OCI-LY1 (cell line): ENCODE results near the gene MOAP1.
"Not testable (repeated sequence)": the region's sequence is repeated elsewhere in the genome, so short reads cannot be mapped to it uniquely, and the experiment has no call there.

ENCODE experiments used
- H2AFZ ChIP-seq: fragments of 200-600 bp; sonication (generic), shearing (Covaris generic); 2 replicates; pipeline ENCODE4 v1.6.0; 2014; ENCODE audit warnings: antibody characterized with exemption, mild to moderate bottlenecking, low read length
- H3F3A ChIP-seq: fragments of 200-600 bp; sonication (generic), shearing (Covaris generic); 2 replicates; pipeline ENCODE4 v1.6.0; 2014; ENCODE audit warnings: mild to moderate bottlenecking, antibody characterized with exemption, low read length, moderate library complexity; ENCODE audit not compliant: insufficient read depth
- H3K27ac ChIP-seq: fragments of 200-600 bp; sonication (generic); 2 replicates; pipeline ENCODE4 v1.5.1; 2014; ENCODE audit warnings: low read length, mixed run types, mild to moderate bottlenecking, low read depth; ENCODE audit not compliant: poor library complexity, severe bottlenecking
- H3K27me3 ChIP-seq: fragments of 200-600 bp; sonication (generic); 2 replicates; pipeline ENCODE4 v1.6.0; 2014; ENCODE audit warnings: antibody characterized with exemption, mild to moderate bottlenecking, low read length, moderate library complexity; ENCODE audit not compliant: insufficient read depth
- H3K36me3 ChIP-seq: fragments of 200-600 bp; sonication (generic); 2 replicates; pipeline ENCODE4 v1.6.1; 2014; ENCODE audit warnings: mild to moderate bottlenecking, antibody characterized with exemption, low read length, moderate library complexity, mixed read lengths; ENCODE audit not compliant: insufficient read depth
- H3K4me1 ChIP-seq: fragments of 200-600 bp; sonication (generic); 2 replicates; pipeline ENCODE4 v1.5.1; 2014; ENCODE audit warnings: mild to moderate bottlenecking, low read length, moderate library complexity; ENCODE audit not compliant: insufficient read depth, severe bottlenecking
- H3K4me2 ChIP-seq: fragments of 200-600 bp; sonication (generic), shearing (Covaris generic); 2 replicates; pipeline ENCODE4 v1.6.1; 2014; ENCODE audit warnings: low read length
- H3K4me3 ChIP-seq: fragments of 200-600 bp; sonication (generic); 2 replicates; pipeline ENCODE4 v1.5.1; 2014; ENCODE audit warnings: low read length, low read depth, mild to moderate bottlenecking, mixed read lengths; ENCODE audit not compliant: poor library complexity, severe bottlenecking
- H3K79me2 ChIP-seq: fragments of 200-600 bp; shearing (Covaris generic); 2 replicates; pipeline ENCODE4 v1.6.1; 2016; ENCODE audit warnings: mixed run types, low read length, mixed read lengths; ENCODE audit not compliant: insufficient read depth
- H3K9ac ChIP-seq: fragments of 200-600 bp; sonication (generic), shearing (Covaris generic); 2 replicates; pipeline ENCODE4 v1.6.1; 2014; ENCODE audit warnings: mild to moderate bottlenecking, low read length, mixed read lengths
- H3K9me2 ChIP-seq: fragments of 200-600 bp; sonication (generic), shearing (Covaris generic); 2 replicates; pipeline ENCODE4 v1.6.1; 2014; ENCODE audit warnings: low read depth, mild to moderate bottlenecking, low read length, mixed read lengths
- H3K9me3 ChIP-seq: fragments of 200-600 bp; shearing (Covaris generic); 2 replicates; pipeline ENCODE4 v1.6.1; 2014; ENCODE audit warnings: low read length, mixed read lengths
- H4K20me1 ChIP-seq: fragments of 200-600 bp; sonication (generic), shearing (Covaris generic); 2 replicates; pipeline ENCODE4 v1.6.0; 2016; ENCODE audit warnings: mild to moderate bottlenecking, low read length; ENCODE audit not compliant: insufficient read depth
- EZH2 ChIP-seq: fragments of 200-600 bp; sonication (generic), shearing (Covaris generic); IDR thresholded peaks from 2 replicates; pipeline ENCODE4 v1.8.0; 2017; ENCODE audit warnings: borderline replicate concordance, mixed run types, mild to moderate bottlenecking, antibody characterized with exemption, low read length, moderate library complexity, mixed read lengths
- TF ChIP-seq, protein P1 (sequence below): fragments of 200-600 bp; sonication (generic), shearing (Covaris generic); IDR thresholded peaks from 2 replicates; pipeline ENCODE4 v1.5.1; 2017; ENCODE audit warnings: mild to moderate bottlenecking, antibody characterized with exemption, low read length, moderate library complexity, mixed read lengths

MOAP1 gene

DNA sequence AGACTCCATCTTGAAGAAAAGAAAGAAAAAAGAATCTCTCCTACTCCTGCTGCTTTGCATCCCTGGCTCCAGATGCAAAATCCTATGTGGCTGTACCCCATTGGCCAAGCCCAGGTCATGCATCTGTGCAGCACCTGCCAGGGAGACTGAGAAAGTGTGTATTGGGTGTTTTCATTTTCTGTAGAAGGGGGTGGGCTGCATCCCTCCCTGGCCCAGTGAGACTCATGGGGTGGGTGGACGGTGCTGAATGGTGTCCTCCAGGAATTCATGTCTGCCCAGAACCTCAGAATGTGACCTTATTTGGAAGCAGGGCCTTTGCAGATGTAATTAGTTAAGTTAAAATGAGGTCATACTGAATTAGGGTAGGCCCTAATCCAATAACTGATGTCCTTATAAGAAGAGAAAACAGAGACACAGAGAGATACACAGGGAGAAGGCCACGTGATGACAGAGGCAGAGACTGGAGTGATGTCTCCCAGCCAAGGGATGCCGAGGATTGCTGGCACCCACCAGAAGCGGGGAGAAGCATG, 23.2 kb downstream of the MOAP1 start:
- Histone ChIP-seq H3F3A (no peaks in the 10 kb centered on the region), H4K20me1 (no peaks in the 10 kb centered on the region), H3K36me3 (no peaks in the 10 kb centered on the region), H3K9ac (no peak overlapping the region), H3K4me2 (no peak overlapping the region), H3K4me1 (peaks cover 4% of the 10 kb centered on the region), H3K27ac (no peak overlapping the region), H3K27me3 (no peaks in the 10 kb centered on the region), H3K79me2 (no peaks in the 10 kb centered on the region), H3K4me3 (no peak overlapping the region), H2AFZ (no peak overlapping the region), H3K9me2 (no peaks in the 10 kb centered on the region), H3K9me3 (no peaks in the 10 kb centered on the region)
- TF ChIP-seq, protein P1, sequence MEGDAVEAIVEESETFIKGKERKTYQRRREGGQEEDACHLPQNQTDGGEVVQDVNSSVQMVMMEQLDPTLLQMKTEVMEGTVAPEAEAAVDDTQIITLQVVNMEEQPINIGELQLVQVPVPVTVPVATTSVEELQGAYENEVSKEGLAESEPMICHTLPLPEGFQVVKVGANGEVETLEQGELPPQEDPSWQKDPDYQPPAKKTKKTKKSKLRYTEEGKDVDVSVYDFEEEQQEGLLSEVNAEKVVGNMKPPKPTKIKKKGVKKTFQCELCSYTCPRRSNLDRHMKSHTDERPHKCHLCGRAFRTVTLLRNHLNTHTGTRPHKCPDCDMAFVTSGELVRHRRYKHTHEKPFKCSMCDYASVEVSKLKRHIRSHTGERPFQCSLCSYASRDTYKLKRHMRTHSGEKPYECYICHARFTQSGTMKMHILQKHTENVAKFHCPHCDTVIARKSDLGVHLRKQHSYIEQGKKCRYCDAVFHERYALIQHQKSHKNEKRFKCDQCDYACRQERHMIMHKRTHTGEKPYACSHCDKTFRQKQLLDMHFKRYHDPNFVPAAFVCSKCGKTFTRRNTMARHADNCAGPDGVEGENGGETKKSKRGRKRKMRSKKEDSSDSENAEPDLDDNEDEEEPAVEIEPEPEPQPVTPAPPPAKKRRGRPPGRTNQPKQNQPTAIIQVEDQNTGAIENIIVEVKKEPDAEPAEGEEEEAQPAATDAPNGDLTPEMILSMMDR, result no peak
- TF ChIP-seq EZH2, result no peak

DNA sequence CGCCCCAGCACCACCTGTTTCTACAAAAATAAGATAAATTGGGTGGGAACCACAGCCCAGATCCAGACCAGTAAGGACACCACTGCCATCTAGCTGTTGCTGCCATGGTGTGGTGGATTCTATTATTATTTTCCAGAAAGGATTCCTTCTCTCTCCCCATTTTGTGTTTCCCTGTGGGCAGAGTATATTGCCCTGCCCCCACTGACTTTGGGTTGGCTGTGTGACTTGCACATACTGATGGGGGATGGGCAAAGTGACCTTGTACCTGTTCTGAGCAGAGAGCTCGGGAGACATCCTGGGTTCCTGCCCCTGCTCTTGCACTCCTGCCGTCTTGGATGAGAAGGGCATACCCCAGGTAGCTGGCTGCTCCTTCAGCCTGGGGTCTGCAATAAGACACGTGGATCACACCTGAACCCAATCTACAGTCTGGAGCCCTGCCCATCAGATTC, 24.3 kb downstream of the MOAP1 start:
- Histone ChIP-seq H3K4me3 (no peak overlapping the region), H3K4me2 (no peak overlapping the region)

DNA sequence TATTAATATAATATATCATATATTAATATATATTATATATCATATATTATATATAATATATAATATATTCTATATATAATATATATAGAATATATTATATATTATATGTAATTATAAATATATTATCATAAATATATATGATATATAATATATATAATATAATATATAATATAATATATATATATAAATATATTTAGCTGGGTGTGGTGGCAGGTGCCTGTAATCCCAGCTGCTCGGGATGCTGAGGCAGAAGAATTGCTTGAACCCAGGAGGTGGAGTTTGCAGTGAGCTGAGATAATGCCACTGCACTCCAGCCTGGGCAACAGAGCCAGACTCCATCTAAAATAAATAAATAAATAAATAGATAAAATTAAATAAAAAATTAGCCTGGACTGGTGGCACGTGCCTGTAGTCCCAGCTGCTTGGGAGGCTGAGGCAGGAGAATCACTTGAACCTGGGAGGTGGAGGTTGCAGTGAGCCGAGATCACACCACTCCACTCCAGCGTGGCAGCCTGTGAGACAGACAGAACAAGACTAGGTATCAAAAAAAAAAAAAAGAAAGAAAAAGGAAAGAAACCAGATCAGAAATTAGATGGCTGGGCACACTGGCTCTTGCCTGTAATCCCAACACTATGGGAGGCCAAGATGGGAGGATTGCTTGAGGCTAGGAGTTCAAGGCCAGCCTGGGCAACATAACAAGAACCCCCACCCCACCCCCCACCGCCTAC, 24.9 kb downstream of the MOAP1 start:
- H3K4me2 ChIP-seq, H3K79me2 ChIP-seq: not testable (repeated sequence)

More for the DNA sequence above, 24.3 kb downstream of the MOAP1 start:
- Histone ChIP-seq H4K20me1 (no peaks in the 10 kb centered on the region), H3K9me3 (no peaks in the 10 kb centered on the region), H3K4me1 (peaks cover 4% of the 10 kb centered on the region), H3K27ac (no peak overlapping the region), H3K36me3 (no peaks in the 10 kb centered on the region), H3K79me2 (no peaks in the 10 kb centered on the region), H3K9me2 (no peaks in the 10 kb centered on the region), H2AFZ (no peak overlapping the region), H3K9ac (no peak overlapping the region), H3K27me3 (no peaks in the 10 kb centered on the region), H3F3A (no peaks in the 10 kb centered on the region)
- TF ChIP-seq EZH2, result no peak
- TF ChIP-seq, protein P1, result peak; percentile 50

DNA sequence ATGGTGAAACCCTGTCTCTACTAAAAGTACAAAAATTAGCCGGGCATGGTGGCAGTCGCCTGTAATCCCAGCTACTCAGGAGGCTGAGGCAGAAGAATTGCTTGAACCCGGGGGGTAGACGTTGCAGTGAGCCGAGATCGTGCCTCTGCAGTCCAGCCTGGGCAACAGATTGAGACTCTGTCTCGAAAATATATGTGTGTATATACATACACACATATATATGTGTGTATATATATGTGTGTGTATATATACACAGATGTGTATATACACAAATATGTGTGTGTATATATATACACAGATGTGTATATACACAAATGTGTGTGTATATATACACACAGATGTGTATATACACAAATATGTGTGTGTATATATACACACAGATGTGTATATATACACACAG, 26.3 kb downstream of the MOAP1 start:
- H2AFZ ChIP-seq, H3K9me2 ChIP-seq, H3F3A ChIP-seq, H3K27ac ChIP-seq, H3K79me2 ChIP-seq, H3K9ac ChIP-seq, H3K9me3 ChIP-seq, H3K4me3 ChIP-seq, H3K4me2 ChIP-seq, H3K27me3 ChIP-seq, H4K20me1 ChIP-seq, H3K4me1 ChIP-seq, H3K36me3 ChIP-seq: not testable (repeated sequence)

More for the DNA sequence above, 24.9 kb downstream of the MOAP1 start:
- H3K9me2 ChIP-seq, H3K4me1 ChIP-seq, H2AFZ ChIP-seq, H3F3A ChIP-seq, H3K4me3 ChIP-seq, H4K20me1 ChIP-seq, H3K9ac ChIP-seq, H3K27ac ChIP-seq, H3K36me3 ChIP-seq, H3K9me3 ChIP-seq, H3K27me3 ChIP-seq: not testable (repeated sequence)
